HG02678 (cell line): ENCODE data around the gene ITGB6.
"Not testable (repeated sequence)": the region's sequence is repeated elsewhere in the genome, so short reads cannot be mapped to it uniquely, and the experiment has no call there.

Experiments
- ATAC-seq: cut with Tn5 transposase; IDR thresholded peaks from one replicate; pipeline ENCODE4 v1.9.1; 2021; ENCODE audit warnings: mild to moderate bottlenecking, moderate library complexity; ENCODE audit not compliant: unreplicated experiment

ITGB6 gene

DNA sequence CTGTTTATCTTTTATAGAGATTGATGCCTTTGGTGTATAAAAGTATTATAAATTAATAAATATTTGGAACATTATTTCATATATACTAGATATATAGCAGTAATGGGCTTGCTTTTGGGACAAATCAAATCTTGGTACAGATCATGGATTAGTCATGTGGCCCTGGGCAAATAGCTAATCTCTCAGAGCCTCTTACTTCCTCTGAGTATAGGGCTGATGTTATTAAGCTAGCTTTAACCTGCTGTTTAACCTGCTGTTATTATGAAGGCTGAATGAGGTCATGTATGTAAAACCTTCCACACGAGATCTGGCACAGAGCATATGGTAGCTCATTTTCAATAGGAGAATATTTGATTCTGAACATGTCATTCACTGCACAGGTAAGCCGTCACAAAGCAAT, 5.7 kb downstream of the ITGB6 start:
- no peak for ATAC-seq

DNA sequence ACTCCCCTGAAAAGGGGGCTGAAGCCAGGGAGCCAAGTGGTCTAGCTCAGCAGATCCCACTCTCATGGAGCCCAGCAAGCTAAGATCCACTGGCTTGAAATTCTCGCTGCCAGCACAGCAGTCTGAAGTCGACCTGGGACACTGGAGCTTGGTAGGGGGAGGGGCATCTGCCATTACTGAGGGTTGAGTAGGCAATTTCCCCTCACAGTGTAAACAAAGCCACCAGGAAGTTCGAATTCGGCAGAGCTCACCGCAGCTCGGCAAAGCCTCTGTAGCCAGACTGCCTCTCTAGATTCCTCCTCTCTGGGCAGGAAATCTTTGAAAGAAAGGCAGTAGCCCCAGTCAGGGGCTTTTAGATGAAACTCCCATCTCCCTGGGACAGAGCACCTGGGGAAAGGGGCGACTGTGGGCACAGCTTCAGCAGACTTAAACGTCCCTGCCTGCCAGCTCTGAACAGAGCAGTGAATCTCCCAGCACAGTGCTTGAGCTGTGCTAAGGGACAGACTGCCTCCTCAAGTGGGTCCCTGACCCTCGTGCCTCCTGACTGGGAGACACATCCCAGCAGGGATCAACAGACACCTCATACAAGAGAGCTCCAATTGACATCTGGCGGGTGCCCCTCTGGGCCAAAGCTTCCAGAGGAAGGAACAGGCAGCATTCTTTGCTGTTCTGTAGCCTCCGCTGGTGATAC, 18.8 kb downstream of the ITGB6 start:
- not testable (repeated sequence) for ATAC-seq

DNA sequence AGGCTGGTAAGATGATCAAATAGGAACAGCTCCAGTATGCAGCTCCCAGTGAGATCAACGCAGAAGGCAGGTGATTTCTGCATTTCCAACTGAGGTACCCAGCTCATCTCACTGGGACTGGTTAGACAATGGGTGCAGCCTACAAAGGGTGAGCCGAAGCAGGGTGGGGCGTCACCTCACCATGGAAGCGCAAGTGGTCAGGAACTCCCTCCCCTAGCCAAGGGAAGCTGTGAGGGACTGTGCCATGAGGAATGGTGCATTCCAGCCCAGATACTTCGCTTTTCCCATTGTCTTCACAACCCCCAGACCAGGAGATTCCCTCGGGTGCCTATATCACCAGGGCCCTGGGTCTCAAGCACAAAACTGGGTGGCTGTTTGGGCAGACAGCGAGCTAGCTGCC, 19.4 kb downstream of the ITGB6 start:
- ATAC-seq = not testable (repeated sequence)

DNA sequence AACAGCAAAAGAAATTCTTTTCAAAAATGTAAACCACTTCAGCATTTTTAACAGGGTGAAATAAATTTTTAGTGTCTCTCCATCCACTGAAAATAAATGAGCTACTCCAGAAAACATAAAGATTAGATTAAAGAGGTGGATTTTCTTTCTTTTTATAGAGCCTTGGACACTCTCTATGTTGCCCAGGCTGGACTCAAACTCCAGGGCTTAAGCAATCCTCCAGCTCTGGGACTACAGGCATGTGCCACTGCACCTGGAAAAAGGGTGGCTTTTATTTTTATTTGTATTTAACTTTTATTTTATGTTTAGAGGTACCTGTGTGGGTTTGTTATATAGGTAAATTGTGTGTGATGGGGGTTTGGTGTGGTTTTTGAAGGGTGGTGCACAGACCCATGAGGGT, 19.9 kb downstream of the ITGB6 start:
- ATAC-seq = no peak

DNA sequence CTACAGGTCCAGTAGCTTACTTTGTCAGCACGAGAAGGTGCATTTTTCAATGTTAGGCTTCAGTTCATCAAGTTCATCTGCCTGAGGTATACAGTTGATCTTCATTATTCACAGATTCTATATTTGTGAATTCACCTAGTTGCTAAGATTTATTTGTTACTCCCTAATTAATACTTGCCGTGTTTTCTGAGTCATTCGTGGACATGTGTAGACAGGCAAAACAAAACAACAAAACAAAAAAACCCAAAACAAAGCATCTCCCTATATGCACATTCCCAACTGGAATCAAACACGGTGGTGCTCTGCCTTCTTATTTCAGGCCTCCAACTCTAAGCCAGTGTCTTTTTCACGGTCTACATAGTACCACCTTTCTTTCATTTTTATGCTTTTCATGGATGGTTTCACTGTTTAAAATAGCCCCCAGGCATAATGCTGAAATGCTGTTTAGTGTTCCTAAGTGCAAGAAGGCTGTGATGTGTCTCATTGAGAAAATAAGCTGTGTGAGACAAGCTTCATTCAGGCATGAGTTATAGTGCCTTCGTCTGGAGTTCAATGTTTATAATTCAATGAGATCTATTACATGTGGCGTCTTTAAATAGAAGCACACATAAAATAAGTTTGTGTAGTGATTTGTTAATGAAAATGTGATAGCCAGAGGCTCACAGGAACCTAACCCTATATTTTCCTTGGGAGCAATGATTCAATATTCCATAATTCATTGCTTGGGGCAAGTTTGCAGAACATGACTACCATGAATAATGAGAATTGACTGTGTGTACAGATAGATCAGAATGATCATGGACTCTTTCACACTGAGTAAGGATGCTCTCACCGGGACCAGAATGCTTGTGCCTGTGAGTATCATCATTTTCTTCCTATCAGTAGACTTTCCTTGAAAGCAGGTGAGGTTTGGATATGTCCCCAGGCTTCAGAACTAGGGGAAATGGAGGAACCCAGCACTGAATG, 24.6 kb downstream of the ITGB6 start:
- no peak for ATAC-seq

DNA sequence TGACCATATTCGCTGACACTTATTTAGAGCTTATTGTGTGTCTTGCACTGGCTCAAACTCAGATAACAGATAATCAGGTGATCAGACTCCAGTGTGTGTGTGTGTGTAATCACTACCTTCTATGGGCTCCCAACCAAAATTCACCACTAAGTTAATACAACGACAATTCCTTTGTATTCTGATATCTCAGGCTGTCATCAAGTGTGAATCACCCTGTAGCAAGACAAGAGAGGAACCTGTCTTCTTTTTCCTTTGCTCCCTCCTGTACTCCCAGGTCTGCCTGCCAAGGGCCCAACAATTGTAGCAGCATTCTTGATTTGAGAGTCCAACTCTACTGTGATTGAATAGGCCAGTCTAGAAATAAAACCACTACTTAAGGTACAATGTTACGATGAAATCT, 25.8 kb downstream of the ITGB6 start:
- ATAC-seq = no peak

DNA sequence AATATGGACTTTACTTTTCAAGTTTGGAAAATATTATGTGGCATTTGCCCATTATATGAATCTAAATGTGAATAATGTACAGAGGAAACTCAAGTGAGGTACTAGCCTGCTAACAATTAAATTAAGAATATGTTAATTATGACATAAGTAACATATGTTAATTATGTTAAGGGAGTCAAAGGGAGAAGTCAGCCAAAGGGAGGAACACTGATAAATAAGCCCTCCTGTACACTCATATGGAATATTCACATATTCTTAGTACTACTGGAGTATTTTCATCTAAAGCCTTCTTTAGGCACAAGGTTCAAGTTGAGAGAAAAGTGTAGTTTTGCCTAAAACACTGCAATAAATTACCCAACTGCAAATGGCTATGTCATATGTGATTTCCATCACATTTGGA, 30.1 kb downstream of the ITGB6 start:
- ATAC-seq = no peak

DNA sequence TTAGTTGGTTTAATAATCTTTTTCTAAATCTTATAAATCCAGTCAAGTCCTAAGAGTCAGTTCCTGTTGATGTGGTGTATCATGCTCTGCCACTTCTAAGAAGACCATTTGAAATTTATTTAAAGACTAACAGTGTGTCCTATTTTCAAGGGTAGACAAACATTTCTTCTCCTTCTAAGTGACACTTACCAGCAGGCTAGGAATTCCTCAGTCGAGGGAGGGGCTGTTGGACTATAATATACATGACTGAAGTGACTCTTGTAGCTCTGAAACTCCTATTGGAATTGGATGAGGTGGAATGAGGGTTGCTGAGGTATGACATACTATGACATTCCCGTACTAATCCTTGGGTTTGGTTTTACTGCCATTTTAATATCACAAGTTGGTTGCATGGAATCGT, 30.6 kb downstream of the ITGB6 start:
- no peak for ATAC-seq

DNA sequence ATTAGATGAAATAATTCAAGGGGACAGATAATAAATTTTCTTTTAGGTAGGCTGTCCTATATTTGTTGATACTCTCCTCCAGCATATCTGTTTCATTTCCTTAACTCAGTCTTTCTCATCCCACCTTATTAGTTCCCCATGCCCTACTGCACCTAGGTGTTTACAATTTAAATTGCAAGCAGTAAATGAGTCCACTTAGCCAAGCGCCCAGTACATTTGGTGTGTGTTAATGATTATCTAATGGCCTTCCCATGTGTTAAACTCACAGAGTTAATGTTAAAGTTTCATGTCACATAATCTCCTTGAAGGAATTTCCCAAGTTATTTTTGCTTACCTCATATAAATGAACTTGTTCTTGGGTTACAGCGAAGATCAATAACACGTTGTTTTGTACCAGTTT, 31.2 kb downstream of the ITGB6 start:
- ATAC-seq = no peak

DNA sequence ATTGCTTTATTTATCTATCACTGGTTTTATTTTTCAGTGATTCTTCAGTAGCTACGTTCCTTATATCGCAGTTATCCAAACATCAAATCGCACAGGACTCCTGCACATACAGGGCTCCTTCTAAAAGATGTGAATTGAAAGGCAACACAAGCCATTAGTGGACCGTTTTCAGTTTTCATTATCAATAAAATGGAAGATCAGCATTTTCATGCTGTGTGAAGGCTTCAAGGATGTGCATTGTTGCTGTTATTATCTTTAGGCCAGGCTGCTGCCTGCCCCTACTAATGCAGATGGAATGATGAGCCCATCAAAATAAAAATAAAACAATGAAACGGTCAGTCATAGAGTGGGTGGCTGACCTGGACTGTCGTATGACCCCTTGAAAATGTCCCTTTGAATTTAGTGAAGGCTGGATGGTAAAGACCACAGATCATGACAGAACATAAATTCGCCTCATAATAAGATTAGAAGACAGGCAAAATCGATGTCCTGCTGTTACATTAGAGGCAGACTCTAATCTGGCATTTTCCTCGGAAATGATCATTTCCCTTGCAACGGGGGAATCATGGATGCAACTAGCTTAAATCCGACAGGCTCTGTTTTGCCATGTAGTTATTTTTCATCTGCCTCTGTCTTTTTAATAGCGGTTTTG, 32.9 kb downstream of the ITGB6 start:
- no peak for ATAC-seq

DNA sequence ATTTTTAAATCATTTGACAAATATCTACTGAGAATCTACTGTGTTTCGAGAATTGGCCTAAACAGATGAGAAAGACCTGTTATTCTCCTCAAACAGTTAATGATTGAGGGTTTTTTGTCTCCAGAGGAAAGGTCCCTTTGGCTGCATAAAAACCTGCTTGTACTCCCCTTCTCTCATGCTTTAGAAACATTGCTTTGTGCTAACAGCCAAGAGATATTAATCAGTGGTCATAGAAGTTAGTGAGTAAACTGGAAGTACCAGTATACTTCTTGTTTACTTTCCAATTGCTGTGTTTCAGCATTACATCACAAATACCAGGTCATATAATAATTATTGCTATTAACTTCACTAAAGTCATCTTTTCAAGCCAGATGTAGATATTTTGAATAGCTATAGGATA, 34.1 kb downstream of the ITGB6 start:
- no peak for ATAC-seq

DNA sequence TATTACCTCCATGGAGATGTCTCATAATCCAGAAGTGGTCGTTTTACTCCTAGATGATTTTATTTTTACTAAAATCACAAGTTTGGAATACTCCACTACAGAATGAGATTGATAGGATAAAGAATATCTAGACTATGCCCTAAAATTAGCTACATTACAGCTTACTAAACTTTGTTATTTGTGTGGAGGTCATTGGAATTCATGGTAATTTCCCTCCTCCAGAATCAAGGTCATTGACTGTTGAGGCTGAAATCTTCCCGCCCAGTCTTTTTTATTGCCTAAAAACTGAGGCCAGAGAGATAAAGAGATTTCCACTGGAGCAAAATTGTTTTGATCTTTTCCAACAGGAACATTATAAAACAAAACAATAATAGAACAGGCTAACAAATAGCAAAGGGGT, 35.0 kb downstream of the ITGB6 start:
- ATAC-seq = no peak

DNA sequence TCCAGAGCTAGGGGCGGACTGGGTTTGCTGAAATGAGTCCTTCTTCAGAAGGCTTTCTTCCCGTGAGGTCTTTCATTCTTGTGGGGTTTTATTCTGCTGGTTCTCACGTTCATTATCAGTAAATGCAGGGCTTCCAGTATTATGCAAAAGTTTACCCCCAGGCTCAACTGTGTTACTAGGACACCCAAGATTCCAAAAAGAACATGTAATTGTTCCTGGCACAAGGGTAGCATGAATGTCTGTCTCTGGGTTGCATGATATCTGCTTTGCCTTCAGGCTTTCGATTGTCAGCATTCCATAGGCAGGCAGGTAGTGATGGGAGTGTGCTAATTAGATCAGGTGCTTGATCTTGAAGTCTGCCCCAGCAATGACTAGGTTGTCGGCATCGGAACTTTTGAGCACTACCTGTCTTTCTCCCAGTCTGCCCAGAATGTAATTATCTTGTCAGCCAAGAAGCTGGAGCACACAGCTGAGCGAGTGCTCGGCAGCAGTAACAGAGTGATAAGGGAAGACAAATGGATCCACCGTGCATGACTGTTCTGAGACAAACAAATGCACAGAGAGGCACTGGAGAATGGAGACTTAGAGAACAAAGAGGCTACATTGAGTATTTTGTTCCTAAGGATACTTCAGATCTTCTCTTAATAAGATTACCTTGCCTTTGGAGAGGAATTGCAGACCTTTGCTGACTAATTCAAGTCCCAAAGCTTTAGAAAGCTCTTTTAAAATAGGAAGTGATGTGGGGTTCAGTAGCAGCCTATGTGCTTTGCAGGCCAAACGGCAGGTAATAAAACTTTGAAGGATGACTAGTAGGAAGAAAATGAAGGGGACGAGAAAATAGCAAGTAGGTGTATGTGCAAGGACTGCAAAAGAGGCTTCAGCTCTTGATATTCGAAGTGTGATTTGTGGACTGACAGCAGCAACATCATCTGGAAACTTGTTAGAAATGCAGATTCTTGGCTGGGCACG, 41.9 kb downstream of the ITGB6 start:
- ATAC-seq = no peak

DNA sequence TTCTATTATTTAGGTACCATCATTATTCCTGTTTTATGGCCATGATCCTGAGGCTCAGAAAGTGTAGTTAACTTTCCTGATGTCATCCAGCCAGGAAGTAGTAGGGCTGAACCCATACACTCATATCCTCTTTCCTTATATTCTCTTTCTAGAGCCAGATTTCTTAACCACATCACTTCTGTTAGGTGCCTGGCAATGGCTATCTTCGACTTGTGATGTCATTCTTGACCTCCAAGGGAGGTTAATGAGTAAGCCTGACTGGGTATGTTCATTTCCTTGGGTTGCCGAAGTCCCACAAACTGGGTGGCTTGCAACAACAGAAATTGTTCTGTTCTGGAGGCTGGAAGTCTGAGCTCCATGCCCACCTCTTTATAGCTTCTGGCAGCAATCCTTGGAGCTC, 43.4 kb downstream of the ITGB6 start:
- no peak for ATAC-seq

DNA sequence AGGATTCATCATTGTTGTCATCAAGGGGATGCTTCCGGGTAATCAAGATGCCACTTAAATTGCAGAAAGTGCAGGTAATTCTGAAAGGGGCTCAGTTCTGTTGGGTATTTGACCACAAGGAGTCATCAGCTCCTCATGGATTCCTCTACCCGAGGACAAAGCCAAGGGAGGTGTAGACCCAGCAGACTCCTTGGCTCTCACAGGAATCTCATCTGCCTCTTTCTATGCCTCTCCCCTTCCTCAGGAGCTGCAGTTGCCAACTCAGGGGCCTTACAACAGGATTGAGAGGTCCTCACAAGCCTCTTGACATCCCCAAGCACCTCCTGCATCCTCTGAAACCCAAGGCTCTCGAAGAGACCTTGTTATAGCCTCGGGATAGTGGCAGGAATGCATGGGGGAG, 44.0 kb downstream of the ITGB6 start:
- ATAC-seq = no peak

DNA sequence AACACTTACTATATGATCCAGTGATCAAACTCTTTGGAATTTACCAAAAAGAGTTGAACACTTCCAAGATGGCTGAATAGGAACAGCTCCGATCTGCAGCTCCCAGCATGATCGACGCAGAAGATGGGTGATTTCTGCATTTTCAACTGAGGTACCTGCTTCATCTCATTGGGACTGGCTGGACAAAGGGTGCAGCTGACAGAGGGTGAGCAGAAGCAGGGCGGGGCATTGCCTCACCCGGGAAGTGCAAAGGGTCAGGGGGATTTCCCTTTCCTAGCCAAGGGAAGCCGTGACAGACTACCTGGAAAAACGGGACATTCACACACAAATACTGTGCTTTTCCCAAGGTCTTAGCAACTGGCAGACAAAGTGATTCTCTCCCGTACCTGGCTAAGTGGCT, 51.7 kb downstream of the ITGB6 start:
- not testable (repeated sequence) for ATAC-seq

DNA sequence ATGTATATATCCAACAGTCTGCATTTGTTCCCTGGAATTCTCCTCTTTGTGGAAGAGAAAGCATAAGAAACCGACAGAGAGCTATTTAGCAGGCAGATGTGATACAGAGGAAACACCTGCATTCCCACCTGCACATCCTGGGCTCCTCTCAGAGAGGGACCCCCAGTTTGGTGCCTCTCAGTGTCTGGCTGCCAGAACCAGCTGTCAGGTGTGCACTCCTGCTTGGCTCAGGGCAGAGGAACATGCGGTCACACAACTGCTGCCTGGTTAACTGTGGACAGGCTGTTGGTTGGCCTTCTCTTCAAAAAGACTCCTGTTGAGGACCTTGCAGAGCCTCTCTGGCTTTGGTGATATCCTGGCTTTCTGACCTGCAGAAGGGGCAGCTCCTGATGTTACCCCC, 54.6 kb downstream of the ITGB6 start:
- ATAC-seq = no peak

DNA sequence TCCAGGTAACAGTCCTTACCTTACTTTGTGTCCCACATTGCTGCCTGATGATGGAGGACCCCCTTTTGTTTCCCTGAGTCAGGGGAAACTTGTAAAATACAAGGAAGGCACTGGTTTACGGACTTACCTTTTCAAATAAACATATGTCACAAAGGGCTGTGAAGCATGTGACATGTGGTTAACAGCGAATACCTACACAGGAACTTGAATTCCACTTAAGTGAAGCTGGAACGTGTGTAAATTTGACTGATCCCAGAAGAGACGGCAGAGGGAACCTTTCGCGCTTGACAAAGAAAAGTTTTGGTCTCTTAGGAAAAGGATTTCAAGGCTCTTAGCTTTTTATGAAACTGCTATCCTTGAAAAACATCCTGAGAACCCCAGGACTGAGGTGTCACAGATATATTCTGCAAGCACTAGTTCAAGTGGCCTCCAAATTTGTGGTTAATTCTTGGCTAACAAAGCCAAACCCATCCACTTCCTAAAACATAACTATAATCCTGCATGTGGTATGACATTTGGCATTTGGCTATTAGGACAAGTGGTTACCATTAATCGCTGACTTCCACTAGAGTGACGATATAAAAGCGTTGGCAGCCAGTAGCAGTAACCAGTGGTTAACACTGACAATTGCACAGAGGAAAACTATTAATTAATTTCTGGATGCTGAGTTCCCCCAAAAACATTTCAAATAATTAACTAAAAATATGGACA, 55.6 kb downstream of the ITGB6 start:
- no peak for ATAC-seq

DNA sequence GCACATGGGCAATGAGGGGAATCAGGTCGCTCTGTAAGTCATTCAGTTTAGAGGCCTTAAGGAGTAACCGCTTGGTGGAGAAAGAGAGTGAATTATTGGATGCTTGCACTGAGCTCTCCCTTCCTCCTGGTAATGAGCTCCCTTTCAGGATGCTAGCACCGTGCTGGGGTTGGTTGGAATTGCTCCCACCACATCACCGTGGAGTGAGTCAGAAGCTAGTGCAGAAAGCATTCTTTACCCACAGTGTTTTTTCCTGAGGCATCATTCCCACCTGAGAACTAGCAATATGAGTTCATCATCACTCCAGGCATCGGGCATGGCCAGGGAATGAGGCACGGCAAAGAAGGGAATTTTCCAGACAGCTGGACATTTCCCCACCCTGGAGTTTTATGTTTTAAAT, 57.6 kb downstream of the ITGB6 start:
- ATAC-seq = no peak

DNA sequence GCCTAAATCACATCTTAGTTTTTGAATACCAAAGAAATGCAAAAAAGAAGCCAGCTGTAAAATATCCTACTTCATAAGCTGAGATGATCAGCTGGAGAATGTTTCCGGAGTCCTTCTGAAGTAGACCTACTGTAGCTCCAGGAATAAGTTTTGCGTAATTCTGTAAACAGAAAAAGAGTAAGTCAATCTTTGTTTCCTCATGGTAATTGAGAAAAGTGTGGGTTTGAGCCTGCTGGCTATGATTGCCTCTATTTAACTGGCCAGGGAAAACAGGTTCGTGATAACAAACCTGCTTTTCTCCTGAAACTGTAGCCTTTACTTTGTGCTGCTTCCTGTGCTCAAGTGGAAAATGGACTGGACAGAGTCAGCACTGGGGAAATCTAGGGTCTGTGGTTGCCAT, 58.2 kb downstream of the ITGB6 start:
- no peak for ATAC-seq
